Measurements from ENCODE around the gene CLMP.

GRCh38 chr11:123196060-123196714 lies 1.1 kb upstream of the CLMP start:
- TF ChIP-seq, protein P1, sequence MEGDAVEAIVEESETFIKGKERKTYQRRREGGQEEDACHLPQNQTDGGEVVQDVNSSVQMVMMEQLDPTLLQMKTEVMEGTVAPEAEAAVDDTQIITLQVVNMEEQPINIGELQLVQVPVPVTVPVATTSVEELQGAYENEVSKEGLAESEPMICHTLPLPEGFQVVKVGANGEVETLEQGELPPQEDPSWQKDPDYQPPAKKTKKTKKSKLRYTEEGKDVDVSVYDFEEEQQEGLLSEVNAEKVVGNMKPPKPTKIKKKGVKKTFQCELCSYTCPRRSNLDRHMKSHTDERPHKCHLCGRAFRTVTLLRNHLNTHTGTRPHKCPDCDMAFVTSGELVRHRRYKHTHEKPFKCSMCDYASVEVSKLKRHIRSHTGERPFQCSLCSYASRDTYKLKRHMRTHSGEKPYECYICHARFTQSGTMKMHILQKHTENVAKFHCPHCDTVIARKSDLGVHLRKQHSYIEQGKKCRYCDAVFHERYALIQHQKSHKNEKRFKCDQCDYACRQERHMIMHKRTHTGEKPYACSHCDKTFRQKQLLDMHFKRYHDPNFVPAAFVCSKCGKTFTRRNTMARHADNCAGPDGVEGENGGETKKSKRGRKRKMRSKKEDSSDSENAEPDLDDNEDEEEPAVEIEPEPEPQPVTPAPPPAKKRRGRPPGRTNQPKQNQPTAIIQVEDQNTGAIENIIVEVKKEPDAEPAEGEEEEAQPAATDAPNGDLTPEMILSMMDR (IDR thresholded peaks at IDR 0.05), result no peak
- TF ChIP-seq EP300 (IDR thresholded peaks at IDR 0.05; ENCODE audit: low read depth), result no peak
- no peak for TF ChIP-seq POLR2A (IDR thresholded peaks at IDR 0.05)
- no peak for TF ChIP-seq POLR2AphosphoS5 (IDR thresholded peaks at IDR 0.05)

All from transverse colon (tissue), 4 donors.